ENCODE measurements around the gene SLC22A5. TPM values are rescaled to one million over a fixed set of nuclear protein-coding genes. Genes with fewer than 3 reads are reported as not detected.

The SLC22A5 gene
- total and polyA plus RNA-seq, 9 of the 15 experiments (the other 6 are each of a cell fraction or from before 2014, with no cell fraction given) = 3.0 to 16.6 (median 8.3) TPM

DNA sequence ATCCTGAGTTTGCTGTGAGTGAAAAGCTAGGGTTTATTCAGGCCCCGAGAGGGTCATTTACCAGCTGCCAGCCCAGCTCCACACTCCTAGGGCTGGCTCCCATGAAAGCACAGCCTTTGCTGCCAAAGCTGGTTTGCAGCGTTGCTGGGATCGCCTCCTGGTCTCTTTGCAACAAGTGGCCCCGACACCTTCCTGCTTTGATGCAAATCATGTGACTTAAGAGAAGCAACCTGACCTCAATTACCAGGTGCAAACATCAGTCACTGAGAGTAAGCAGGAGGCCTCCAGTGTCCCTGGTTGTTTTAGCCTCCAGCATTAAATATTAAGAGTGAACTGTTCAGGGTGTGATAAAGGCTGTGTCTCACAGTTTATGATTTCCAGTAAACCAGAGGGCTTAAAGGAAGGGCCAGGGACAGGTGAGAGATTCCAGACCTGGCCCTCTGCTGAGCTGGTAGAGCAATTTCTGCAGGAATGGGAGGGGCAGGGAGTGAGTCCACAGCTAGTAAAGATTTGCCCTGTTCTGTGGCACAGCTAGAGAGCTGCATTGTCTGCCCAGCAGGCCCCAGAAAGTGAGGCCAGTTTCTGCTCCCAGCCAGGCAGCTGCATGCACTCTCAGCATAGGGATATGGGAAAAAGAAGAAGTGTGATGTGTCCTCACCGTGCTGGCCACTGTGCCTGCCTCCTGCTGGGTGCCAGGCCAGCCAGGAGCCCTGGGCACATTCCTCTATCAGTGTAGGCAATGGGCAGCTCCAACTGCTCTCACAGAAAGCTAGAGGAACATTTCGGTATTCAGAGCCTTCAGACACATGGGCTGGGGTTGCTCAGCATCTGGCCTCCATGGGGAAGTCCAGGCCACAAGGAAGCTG lies 58.0 kb downstream of the SLC22A5 start:
- Histone ChIP-seq H3K4me3 (no peak overlapping the region), H3K27ac (ENCODE audit: extremely low read depth, low read depth, low read length) (no peak overlapping the region; the same call in 2 of the 3 replicates), H3K9ac (ENCODE audit: insufficient read depth in 1 of 2, low read depth in 2 of 2, low read length in 2 of 2) (peak overlapping the region in 1 of 2 experiments; percentile 40; a peak in 2 of 4 replicates), H3K4me2 (ENCODE audit: insufficient read depth, low read length) (no peak overlapping the region), H3K4me1 (replicated peaks in 1 of 2; ENCODE audit: control insufficient read depth in 2 of 2, insufficient read depth in 2 of 2, low read length in 2 of 2) (peaks cover 50 to 64% of the 10 kb centered on the region in 2 experiments), H3K79me2 (ENCODE audit: control insufficient read depth, insufficient read depth, low read length) (no peaks in the 10 kb centered on the region), H3K36me3 (ENCODE audit: control insufficient read depth, insufficient read depth, low read length) (no peaks in the 10 kb centered on the region), H3K9me1 (ENCODE audit: control insufficient read depth, insufficient read depth, low read length) (peaks cover 7% of the 10 kb centered on the region), H3K27me3 (ENCODE audit: control insufficient read depth in 2 of 2, insufficient read depth in 2 of 2, low read length in 2 of 2) (no peaks in the 10 kb centered on the region), H2AFZ (ENCODE audit: low read depth, low read length) (no peak overlapping the region), H3K9me3 (replicated peaks; ENCODE audit: control insufficient read depth, insufficient read depth, low read depth, low read length) (no peaks in the 10 kb centered on the region), H4K20me1 (replicated peaks; ENCODE audit: control insufficient read depth, insufficient read depth, low read length) (no peaks in the 10 kb centered on the region)
- BruUV-seq (replicated peaks) = no TSS peak
- FAIRE-seq (no peak), ATAC-seq (no peak), DNase-seq (ENCODE audit: extremely low read depth in 1 of 4, low spot score in 3 of 4) (no peak)
- POLR2A ChIA-PET = interaction anchor here (0.7 to 5.8 kb wide), 10 partner anchors 10 to 70 kb away, joined by 3 to 64 read pairs (median 5); partner anchors contain the start of gene IRF1
- in situ Hi-C loops (cut with MboI) = no loop called here
- intact Hi-C loops (cut with micrococcal nuclease) = loop anchor here (2.0 kb wide), 2 partner anchors 31 to 39 kb away; no protein-coding TSS in a partner anchor
- TF ChIP-seq SPI1 (IDR thresholded peaks at IDR 0.05; ENCODE audit: borderline replicate concordance, low read depth, low read length) (peak; percentile 32; the same call in 1 of the 2 replicates), ZC3H4 (CRISPR knock-in tag; IDR thresholded peaks at IDR 0.05; ENCODE audit: borderline replicate concordance) (peak; percentile 61; the same call in 1 of the 2 replicates), WHSC1 (IDR thresholded peaks at IDR 0.05; ENCODE audit: low read length) (no peak), RBBP5 (IDR thresholded peaks at IDR 0.05; ENCODE audit: borderline replicate concordance, insufficient read depth, low read length, poor library complexity, severe bottlenecking) (peak; percentile 34), TARDBP (IDR thresholded peaks at IDR 0.05) (no peak), POLR2G (IDR thresholded peaks at IDR 0.05; ENCODE audit: low read depth, low read length) (no peak), PYGO2 (tag; IDR thresholded peaks at IDR 0.05) (no peak)
- TF ChIP-seq, protein P1, sequence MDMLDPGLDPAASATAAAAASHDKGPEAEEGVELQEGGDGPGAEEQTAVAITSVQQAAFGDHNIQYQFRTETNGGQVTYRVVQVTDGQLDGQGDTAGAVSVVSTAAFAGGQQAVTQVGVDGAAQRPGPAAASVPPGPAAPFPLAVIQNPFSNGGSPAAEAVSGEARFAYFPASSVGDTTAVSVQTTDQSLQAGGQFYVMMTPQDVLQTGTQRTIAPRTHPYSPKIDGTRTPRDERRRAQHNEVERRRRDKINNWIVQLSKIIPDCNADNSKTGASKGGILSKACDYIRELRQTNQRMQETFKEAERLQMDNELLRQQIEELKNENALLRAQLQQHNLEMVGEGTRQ (CRISPR knock-in tag; IDR thresholded peaks at IDR 0.05) = peak; percentile 17; the same call in 1 of the 2 replicates
- TF ChIP-seq, protein P2, sequence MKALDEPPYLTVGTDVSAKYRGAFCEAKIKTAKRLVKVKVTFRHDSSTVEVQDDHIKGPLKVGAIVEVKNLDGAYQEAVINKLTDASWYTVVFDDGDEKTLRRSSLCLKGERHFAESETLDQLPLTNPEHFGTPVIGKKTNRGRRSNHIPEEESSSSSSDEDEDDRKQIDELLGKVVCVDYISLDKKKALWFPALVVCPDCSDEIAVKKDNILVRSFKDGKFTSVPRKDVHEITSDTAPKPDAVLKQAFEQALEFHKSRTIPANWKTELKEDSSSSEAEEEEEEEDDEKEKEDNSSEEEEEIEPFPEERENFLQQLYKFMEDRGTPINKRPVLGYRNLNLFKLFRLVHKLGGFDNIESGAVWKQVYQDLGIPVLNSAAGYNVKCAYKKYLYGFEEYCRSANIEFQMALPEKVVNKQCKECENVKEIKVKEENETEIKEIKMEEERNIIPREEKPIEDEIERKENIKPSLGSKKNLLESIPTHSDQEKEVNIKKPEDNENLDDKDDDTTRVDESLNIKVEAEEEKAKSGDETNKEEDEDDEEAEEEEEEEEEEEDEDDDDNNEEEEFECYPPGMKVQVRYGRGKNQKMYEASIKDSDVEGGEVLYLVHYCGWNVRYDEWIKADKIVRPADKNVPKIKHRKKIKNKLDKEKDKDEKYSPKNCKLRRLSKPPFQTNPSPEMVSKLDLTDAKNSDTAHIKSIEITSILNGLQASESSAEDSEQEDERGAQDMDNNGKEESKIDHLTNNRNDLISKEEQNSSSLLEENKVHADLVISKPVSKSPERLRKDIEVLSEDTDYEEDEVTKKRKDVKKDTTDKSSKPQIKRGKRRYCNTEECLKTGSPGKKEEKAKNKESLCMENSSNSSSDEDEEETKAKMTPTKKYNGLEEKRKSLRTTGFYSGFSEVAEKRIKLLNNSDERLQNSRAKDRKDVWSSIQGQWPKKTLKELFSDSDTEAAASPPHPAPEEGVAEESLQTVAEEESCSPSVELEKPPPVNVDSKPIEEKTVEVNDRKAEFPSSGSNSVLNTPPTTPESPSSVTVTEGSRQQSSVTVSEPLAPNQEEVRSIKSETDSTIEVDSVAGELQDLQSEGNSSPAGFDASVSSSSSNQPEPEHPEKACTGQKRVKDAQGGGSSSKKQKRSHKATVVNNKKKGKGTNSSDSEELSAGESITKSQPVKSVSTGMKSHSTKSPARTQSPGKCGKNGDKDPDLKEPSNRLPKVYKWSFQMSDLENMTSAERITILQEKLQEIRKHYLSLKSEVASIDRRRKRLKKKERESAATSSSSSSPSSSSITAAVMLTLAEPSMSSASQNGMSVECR (CRISPR knock-in tag; IDR thresholded peaks at IDR 0.05) = no peak
- TF ChIP-seq, protein P3, sequence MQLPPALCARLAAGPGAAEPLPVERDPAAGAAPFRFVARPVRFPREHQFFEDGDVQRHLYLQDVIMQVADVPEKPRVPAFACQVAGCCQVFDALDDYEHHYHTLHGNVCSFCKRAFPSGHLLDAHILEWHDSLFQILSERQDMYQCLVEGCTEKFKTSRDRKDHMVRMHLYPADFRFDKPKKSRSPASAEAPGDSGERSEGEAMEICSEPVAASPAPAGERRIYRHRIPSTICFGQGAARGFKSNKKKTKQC (CRISPR knock-in tag; IDR thresholded peaks at IDR 0.05) = no peak
- TF ChIP-seq, protein P4, sequence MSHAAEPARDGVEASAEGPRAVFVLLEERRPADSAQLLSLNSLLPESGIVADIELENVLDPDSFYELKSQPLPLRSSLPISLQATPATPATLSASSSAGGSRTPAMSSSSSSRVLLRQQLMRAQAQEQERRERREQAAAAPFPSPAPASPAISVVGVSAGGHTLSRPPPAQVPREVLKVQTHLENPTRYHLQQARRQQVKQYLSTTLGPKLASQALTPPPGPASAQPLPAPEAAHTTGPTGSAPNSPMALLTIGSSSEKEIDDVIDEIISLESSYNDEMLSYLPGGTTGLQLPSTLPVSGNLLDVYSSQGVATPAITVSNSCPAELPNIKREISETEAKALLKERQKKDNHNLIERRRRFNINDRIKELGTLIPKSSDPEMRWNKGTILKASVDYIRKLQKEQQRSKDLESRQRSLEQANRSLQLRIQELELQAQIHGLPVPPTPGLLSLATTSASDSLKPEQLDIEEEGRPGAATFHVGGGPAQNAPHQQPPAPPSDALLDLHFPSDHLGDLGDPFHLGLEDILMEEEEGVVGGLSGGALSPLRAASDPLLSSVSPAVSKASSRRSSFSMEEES (CRISPR knock-in tag; IDR thresholded peaks at IDR 0.05) = peak; percentile 77
- CTCF ChIA-PET (ENCODE audit: low intra/inter-chr PET ratio) = no interaction called here
- 72% methylated on average over 6 of the region's 6 CpGs for WGBS (ENCODE audit: insufficient coverage, low coverage, missing lambda C conversion rate)
